HepG2 (cell line): ENCODE measurements around the gene SEZ6. TPM values are rescaled to one million over a fixed set of nuclear protein-coding genes. Genes with fewer than 3 reads are reported as not detected.

Experiments
- CBX2 ChIP-seq, 2 experiments: fragments of 200-600 bp in 1 of 2; sonication (generic); formaldehyde crosslinking in 1 of 2; IDR thresholded peaks; 2 replicates each; pipeline versions ENCODE4 v1.7.0 to v1.8.1; 2018 to 2022; ENCODE audit warnings: low read depth in 2 of 2, low read length in 1 of 2, mild to moderate bottlenecking in 1 of 2, missing genetic modification reagents in 1 of 2
- CENPBD1 ChIP-seq: sonication (generic); formaldehyde crosslinking; IDR thresholded peaks from 2 replicates; pipeline ENCODE4 v1.8.0; 2022; ENCODE audit warnings: missing genetic modification reagents, low read depth, mild to moderate bottlenecking, borderline replicate concordance
- ELF4 ChIP-seq: sonication (generic); formaldehyde crosslinking; IDR thresholded peaks from 2 replicates; pipeline ENCODE4 v1.5.0; 2020; ENCODE audit warnings: missing genetic modification reagents, mild to moderate bottlenecking, moderate library complexity, borderline replicate concordance
- FIP1L1 ChIP-seq: fragments of 200-400 bp; formaldehyde crosslinking; IDR thresholded peaks from 2 replicates; pipeline ENCODE4 v1.6.1; 2018; ENCODE audit warnings: low read depth, mild to moderate bottlenecking, low read length, moderate library complexity, borderline replicate concordance; ENCODE audit not compliant: insufficient read depth
- GPBP1L1 ChIP-seq: sonication (generic); formaldehyde crosslinking; IDR thresholded peaks from 2 replicates; pipeline ENCODE4 v1.5.0; 2020; ENCODE audit warnings: mild to moderate bottlenecking, missing genetic modification reagents
- HMG20B ChIP-seq: conservative IDR thresholded peaks from 2 replicates; pipeline ENCODE4 v1.6.1; 2016; ENCODE audit warnings: missing genetic modification reagents, missing compliant biosample characterization
- JUNB ChIP-seq: sonication (generic); formaldehyde crosslinking; IDR thresholded peaks from 2 replicates; pipeline ENCODE4 v1.8.0; 2022; ENCODE audit warnings: missing genetic modification reagents, mild to moderate bottlenecking, borderline replicate concordance
- KLF9 ChIP-seq: IDR thresholded peaks from 2 replicates; pipeline ENCODE4 v1.6.1; 2016; ENCODE audit warnings: low read depth
- NBN ChIP-seq: fragments of 450-650 bp; conservative IDR thresholded peaks from 2 replicates; pipeline ENCODE4 v1.6.1; 2017
- NONO ChIP-seq, 2 experiments: fragments of 450-650 bp in 1 of 2; sonication (generic) in 1 of 2; formaldehyde crosslinking in 1 of 2; IDR thresholded peaks in 1 of 2; conservative IDR thresholded peaks in 1 of 2; 2 replicates each; pipeline versions ENCODE4 v1.6.1 to v1.8.0; 2017 to 2022; ENCODE audit warnings: mild to moderate bottlenecking in 1 of 2, missing genetic modification reagents in 1 of 2, moderate library complexity in 1 of 2
- NR3C1 ChIP-seq: sonication (generic); formaldehyde crosslinking; IDR thresholded peaks from 2 replicates; pipeline ENCODE4 v1.4.0; 2020; ENCODE audit warnings: missing genetic modification reagents
- PCBP1 ChIP-seq: fragments of 200-400 bp; formaldehyde crosslinking; IDR thresholded peaks from 2 replicates; pipeline ENCODE4 v1.6.1; 2017; ENCODE audit warnings: mild to moderate bottlenecking, low read depth, low read length, borderline replicate concordance
- SATB2 ChIP-seq: sonication (generic); formaldehyde crosslinking; IDR thresholded peaks from 2 replicates; pipeline ENCODE4 v1.5.0; 2020; ENCODE audit warnings: missing genetic modification reagents
- TAF15 ChIP-seq: fragments of 200-400 bp; formaldehyde crosslinking; IDR thresholded peaks from one replicate; pipeline ENCODE4 v1.6.1; 2018; ENCODE audit warnings: mild to moderate bottlenecking, low read depth, low read length; ENCODE audit not compliant: poor library complexity, severe bottlenecking
- TEAD3 ChIP-seq: optimal IDR thresholded peaks from 2 replicates; pipeline ENCODE3; 2016; ENCODE audit warnings: borderline replicate concordance
- WIZ ChIP-seq: sonication (generic); formaldehyde crosslinking; IDR thresholded peaks from 2 replicates; pipeline ENCODE4 v1.5.1; 2020; ENCODE audit warnings: mild to moderate bottlenecking, missing genetic modification reagents
- ZBTB4 ChIP-seq: sonication (generic); formaldehyde crosslinking; IDR thresholded peaks from 2 replicates; pipeline ENCODE4 v1.4.0; 2020; ENCODE audit warnings: missing genetic modification reagents, mild to moderate bottlenecking, borderline replicate concordance
- ZFX ChIP-seq: sonication (generic); formaldehyde crosslinking; IDR thresholded peaks from 2 replicates; pipeline ENCODE4 v1.4.0; 2020; ENCODE audit warnings: mild to moderate bottlenecking, low read depth, missing genetic modification reagents, moderate library complexity
- ZNF235 ChIP-seq: sonication (generic); formaldehyde crosslinking; IDR thresholded peaks from 2 replicates; pipeline ENCODE4 v1.8.1; 2023; ENCODE audit warnings: mild to moderate bottlenecking, missing genetic modification reagents, borderline replicate concordance
- ZNF251 ChIP-seq: sonication (generic); formaldehyde crosslinking; IDR thresholded peaks from 2 replicates; pipeline ENCODE4 v1.9.0; 2021; ENCODE audit warnings: mild to moderate bottlenecking, missing genetic modification reagents
- ZNF296 ChIP-seq: sonication (generic); formaldehyde crosslinking; conservative IDR thresholded peaks from 2 replicates; pipeline ENCODE4 v1.5.0; 2020; ENCODE audit warnings: mild to moderate bottlenecking, missing genetic modification reagents
- ZNF678 ChIP-seq: sonication (generic); formaldehyde crosslinking; IDR thresholded peaks from 2 replicates; pipeline ENCODE4 v1.4.0; 2020; ENCODE audit warnings: mild to moderate bottlenecking, missing genetic modification reagents
- polyA plus RNA-seq, 8 experiments: library from polyadenylated mRNA; depleted of rRNA in 3 of 8; stranded (reverse) in 7 of 8; unstranded in 1 of 8; fragments of >200 nt; fragmentation: Illumina TruSeq in 4 of 8; extraction: Trizol in 4 of 8; gene quantifications; 2 replicates each; pipeline versions ENCODE4 v1.2.1 to v1.2.3, GENCODE V29; 2011 to 2016; ENCODE audit warnings: low read depth in 4 of 8, missing spikeins in 1 of 8, mixed read lengths in 1 of 8; ENCODE audit not compliant: insufficient read depth in 1 of 8
- total RNA-seq, 5 experiments: library from RNA; depleted of rRNA; stranded (reverse); fragments of >200 nt; fragmentation: Illumina TruSeq; extraction: Trizol; gene quantifications; 2 replicates each; pipeline ENCODE4 v1.2.3, GENCODE V29; 2016; ENCODE audit warnings: low read depth in 1 of 5
- TF ChIP-seq, protein P1 (sequence below): sonication (generic); formaldehyde crosslinking; IDR thresholded peaks from 2 replicates; pipeline ENCODE4 v1.4.0; 2020; ENCODE audit warnings: missing genetic modification reagents

The SEZ6 gene
- total and polyA plus RNA-seq, 2 of the 13 experiments (the other 11 are each of a cell fraction or from before 2014, with no cell fraction given): not detected

DNA sequence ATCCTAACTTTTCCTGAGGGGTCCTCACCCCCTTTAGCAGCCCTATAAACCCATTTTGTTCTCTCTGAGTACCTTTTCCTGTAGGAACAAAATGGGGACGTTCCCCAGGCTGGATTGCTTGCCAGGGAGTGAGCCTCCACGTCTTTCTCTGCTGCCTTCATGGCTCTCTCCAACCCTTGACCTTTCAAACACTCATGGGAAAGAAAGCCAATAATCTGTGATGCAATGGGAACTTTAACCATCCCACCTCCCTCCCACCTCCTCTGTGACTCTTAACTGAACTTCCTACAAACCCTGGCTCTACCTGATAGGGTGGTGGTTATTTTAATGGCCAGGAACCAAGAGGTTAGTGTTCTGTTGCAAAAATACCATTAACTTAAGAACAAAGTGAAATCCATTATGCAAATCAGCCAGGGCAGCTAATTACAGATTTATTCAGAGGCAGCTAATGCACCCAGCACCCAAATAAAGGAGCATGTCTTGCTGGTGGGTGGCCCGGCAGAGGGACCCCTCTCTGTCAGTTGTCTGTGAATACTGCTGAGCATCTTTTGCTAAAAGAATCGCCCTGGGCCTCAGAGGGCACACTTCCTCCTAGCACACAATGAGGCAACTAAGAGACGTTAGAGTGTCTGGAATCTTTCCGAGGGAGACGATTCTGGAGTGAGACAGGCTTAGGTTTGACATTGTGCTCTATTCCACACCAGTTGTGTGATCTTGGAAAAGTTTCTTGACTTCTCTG is 40.1 kb upstream of the SEZ6 start (continued):
- TF ChIP-seq CBX2 (IDR thresholded peaks at IDR 0.05; ENCODE audit: low read depth, low read length): no peak
- TF ChIP-seq CBX2 (CRISPR knock-in tag; IDR thresholded peaks at IDR 0.05; ENCODE audit: low read depth): no peak
- no peak for TF ChIP-seq GPBP1L1 (CRISPR knock-in tag)
- TF ChIP-seq ZBTB4 (CRISPR knock-in tag): no peak
- 0 out of 2 replicates have a peak, but pooled peaks have one; percentile 24 for TF ChIP-seq ZFX (CRISPR knock-in tag)
- TF ChIP-seq ZNF235: no peak
- no peak for TF ChIP-seq KLF9 (CRISPR knock-in tag)
- TF ChIP-seq SATB2 (CRISPR knock-in tag): no peak
- TF ChIP-seq, protein P1, sequence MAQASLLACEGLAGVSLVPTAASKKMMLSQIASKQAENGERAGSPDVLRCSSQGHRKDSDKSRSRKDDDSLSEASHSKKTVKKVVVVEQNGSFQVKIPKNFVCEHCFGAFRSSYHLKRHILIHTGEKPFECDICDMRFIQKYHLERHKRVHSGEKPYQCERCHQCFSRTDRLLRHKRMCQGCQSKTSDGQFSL (CRISPR knock-in tag): no peak
- TF ChIP-seq NR3C1 (CRISPR knock-in tag): no peak
- TF ChIP-seq HMG20B (CRISPR knock-in tag): no peak
- no peak for TF ChIP-seq WIZ
- no peak for TF ChIP-seq ZNF251
- no peak for TF ChIP-seq PCBP1
- TF ChIP-seq ELF4: no peak
- TF ChIP-seq CENPBD1: no peak
- TF ChIP-seq JUNB (CRISPR knock-in tag): peak; percentile 33; the same call in 1 of the 2 replicates
- no peak for TF ChIP-seq ZNF296 (CRISPR knock-in tag)
- peak; percentile 54 for TF ChIP-seq TEAD3
- TF ChIP-seq NBN: no peak
- TF ChIP-seq FIP1L1: no peak
- no peak for TF ChIP-seq ZNF678
- no peak for TF ChIP-seq NONO (IDR thresholded peaks at IDR 0.05)
- peak; percentile 43; the same call in 1 of the 2 replicates for TF ChIP-seq NONO (CRISPR knock-in tag; conservative IDR thresholded peaks at IDR 0.05)
- TF ChIP-seq TAF15: no peak
